Embryonic facial prominence (tissue), 1 donor: ENCODE results near the gene B4GALNT4.
"Not testable (repeated sequence)": the region's sequence is repeated elsewhere in the genome, so short reads cannot be mapped to it uniquely, and the experiment has no call there.

ENCODE experiments used
- DNase-seq: peaks from one replicate; pipeline ENCODE4 v3.0.0-alpha.2; 2016; ENCODE audit errors: extremely low spot score

B4GALNT4 gene

DNA sequence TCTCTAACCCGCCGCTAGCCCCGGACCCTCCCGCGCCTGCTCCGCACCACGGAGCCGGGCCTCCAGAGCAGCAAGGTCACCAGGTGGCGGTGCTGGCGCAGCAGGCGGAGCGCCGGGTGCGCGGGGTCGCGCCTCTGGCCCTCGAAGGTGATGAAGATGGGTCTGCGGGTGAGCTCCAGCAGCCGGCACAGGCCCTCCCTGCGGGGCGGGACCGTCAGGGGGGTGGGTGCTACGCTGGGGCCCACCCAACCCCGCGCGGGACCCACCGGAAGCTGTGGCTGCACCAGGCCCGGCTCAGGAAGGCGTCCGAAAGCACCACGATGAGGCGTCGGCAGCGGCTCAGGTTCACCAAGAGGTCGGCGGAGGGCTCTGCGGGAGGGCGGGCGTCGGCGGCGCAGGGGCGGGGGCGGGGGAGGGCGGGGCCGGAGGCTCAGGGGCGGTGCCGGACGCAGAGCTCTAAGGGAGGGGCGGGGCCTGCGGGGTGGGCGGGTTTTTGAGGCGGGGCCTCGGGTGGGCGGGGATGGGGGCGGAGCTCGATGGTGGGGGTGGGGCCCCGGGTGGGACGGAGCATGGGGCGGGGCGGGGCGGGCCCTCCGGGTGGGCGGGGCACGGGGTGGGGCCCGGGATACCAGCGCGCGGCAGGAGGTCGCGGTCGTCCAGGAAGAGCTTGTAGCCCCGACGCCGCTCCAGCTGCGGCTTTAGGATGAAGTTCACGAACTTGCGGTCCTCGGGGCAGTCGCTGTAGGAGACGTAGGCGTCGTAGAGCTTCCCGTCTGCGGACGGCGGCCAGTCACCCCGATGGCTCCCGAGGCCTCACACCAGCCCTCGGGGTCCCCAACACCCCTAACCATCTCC, 37.7 kb downstream of the B4GALNT4 start:
- peak; percentile 48 for DNase-seq

DNA sequence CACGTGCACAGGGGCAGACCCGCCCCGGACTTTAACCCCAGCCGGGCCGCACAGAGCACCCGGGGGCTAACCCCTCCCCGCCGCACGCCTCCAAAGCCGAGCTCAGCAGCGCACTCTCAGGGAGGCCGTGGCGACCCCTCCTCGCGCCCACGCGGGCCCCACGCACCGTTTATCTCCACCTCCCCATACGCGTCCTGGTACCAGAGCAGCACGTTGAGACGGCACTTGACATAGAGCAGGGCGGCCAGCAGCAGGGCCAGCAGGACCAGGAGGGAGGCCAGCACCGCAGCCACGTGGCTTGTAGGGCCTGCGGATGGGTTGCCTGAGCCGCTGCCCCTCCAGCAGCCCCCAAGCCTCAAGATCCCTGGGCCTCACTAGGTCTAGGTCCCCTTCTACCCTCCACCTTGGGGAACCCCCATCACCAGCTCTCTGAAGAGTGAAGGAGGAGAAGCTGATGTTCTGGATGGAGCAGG, 38.4 kb downstream of the B4GALNT4 start:
- DNase-seq = no peak

DNA sequence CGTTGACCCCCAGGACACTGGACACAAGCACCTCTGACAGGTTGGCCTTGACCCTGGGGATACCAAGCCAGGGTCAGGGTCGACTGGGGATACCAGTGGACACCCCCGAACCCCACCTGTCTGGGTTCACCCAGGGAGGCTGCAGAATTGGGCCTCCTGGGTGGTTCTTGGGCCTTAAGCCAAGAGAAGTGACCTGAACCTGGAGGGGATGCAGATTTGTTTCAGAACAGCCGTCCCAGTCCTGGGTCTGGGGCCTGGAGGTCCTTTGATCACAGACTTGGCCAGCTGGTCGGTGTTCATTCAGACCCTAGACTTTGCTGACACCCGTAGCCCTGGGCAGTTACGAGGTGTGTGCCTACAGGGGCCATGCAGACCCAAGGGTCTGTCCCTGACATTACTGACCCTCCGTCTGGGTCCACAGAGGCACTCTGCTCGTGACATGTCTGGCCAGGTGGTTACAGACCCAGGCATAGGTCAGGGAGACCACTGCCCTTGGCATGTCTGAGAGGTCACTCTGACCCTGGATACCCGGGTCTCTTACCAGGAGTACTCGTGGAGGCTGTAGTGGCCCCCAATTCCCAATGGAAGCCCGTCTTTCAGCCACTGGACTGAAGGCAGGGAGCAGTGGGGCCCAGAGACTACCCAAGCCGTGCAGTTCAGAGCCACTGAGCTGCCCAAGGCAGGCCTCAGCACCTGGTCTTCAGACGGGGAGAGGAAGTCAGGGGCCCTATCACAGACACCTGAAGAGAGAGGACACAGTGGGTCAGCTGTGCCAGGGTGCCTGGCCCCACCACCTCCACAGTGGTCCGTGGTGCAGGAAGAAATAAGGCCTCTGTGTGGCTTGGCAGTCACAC, 39.1 kb downstream of the B4GALNT4 start:
- DNase-seq = no peak

DNA sequence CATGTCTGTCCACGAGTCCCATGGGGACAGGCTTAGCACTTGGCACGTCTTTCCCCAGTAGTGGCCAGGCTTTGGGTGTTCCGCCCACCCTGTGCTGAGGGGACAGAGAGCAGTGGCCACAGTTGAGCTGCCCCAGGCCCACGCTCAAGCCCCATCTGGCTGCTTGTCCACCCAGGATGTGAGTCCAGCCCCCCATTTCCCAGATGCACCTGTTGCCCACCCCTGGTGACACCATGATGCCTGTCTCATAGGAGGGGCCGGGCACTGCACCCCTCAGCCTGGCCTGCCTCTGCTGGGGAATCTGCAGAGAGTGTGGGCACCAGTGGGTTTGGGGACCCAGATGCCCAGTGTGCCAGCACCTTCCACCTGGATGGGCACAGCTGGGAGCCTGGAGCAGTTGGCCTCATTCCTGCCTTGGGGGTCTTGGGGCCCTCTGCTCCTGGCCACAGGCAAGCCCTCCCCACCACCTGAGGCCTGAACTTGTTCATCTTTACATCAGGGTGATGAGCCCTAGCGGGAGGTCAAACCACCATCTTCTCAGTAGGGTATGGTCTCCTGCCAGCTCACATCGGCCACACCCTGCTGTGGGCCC, 39.8 kb downstream of the B4GALNT4 start:
- DNase-seq = no peak

DNA sequence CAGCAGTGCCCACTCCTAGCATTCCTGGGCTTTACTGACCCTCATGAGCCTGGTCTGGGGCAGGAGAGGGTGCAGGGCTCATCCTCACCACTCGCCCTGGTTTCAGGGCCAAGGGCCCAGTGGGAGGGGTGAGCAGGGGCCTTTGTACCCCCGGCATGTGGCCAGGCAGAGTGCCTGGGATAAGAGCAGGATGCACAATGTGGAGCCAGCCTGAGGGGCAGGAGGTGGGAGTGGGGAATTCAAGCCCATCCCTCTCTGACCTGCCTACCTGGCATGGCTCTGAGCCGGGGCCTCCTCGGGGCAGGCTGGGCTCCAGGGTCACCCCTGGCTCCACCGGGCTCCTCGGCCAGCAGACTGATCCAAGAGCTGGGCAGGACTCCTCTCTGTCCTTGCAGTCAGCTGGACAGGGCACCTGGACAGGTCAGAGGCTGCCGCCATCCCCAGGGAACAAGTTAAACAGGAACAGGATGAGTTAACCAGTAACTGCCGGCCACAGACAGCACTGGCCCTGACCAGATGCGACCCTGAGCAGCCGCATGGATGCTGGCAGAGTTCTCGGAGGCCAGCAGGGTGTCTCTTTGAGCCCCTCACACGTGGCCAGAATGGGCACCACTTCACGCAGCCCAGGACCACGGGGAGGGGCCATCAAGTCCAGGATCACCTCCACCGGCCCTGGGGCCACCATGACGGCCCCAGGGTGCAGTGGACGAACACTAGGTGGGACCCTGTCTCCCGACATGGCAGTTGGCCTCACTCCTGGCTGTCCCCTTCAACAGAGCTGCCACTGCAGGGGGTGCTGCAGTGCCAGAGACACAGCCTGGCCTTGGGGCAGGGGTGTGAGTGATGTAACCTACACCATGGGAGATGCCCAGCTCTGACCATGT, 40.5 kb downstream of the B4GALNT4 start:
- no peak for DNase-seq

DNA sequence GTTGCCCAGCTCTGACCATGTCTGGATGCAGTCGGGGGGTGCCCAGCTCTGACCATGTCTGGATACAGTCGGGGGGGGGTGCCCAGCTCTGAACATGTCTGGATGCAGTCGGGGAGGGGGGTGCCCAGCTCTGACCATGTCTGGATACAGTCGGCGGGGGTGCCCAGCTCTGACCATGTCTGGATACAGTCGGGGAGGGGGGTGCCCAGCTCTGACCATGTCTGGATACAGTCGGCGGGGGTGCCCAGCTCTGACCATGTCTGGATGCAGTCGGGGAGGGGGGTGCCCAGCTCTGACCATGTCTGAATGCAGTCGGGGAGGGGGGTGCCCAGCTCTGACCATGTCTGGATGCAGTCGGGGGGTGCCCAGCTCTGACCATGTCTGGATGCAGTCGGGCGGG, 41.4 kb downstream of the B4GALNT4 start:
- DNase-seq = not testable (repeated sequence)

DNA sequence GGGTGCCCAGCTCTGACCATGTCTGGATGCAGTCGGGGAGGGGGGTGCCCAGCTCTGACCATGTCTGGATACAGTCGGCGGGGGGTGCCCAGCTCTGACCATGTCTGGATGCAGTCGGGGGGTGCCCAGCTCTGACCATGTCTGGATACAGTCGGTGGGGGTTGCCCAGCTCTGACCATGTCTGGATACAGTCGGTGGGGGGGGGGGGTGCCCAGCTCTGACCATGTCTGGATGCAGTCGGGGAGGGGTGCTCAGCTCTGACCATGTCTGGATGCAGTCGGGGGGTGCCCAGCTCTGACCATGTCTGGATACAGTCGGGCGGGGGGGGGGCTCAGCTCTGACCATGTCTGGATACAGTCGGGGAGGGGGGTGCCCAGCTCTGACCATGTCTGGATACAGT, 42.2 kb downstream of the B4GALNT4 start:
- DNase-seq = not testable (repeated sequence)

DNA sequence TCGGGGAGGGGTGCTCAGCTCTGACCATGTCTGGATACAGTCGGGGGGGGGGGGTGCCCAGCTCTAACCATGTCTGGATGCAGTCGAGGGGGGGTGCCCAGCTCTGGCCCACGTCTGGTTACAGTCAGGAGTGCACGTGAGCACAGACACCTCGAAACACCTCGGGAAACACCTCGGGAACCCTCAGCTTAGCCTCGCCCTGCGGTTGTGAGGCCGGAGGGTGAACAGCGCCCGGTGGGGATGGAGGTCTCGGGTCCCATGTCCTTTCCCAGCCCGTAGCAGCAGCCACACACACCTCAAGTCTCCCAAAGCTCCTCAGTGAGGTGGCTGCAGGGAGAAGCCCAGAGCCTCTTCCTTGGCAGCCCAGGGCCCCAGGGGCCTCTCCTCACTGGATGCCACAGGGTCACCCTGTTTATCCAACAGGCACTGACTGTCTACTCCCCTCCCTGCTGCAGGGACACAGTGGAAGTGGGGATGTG, 43.4 kb downstream of the B4GALNT4 start:
- DNase-seq = no peak

DNA sequence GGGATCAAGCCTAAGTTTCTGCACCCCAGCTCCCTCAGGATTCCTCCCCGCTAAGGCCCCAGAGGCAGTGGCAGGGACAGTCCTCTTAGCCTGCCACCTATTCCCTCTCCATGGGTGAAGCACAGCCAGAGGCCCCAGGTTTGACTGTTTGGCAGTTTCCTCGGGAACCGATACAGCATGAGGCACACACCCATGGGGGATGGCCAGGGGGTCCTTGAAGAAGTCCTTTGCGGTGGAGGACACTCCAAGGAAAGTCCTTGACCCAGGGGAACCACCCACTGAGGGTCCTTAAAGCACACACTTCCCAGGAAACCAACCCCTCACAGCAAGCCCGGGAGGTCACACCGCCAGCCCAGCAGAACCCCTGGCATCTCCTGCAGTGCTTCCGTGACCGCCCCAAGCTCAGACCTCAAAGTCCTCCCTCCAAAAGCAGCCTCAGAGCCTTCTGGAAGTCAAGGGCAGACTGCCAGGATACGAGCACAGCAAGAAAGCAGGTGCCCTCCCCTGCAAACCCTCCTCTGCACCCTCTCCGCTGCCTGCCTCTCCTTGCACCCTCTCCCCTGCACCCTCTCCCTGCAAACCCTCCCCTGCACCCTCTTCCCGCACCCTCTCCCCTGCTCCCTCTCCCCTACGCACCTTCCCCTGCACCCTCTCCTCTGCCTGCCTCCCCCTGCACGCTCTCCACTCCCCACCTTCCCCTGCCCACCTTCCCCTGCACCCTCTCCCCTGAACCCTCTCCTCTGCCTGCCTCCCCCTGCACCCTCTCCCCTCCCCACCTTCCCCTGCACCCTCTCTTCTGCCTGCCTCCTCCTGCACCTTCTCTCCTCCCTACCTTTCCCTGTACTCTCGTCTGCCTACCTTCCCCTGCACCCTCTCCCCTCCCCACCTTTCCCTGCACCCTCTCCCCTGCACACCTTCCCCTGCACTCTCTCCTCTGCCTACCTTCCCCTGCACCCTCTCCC, 44.1 kb downstream of the B4GALNT4 start:
- DNase-seq = no peak

DNA sequence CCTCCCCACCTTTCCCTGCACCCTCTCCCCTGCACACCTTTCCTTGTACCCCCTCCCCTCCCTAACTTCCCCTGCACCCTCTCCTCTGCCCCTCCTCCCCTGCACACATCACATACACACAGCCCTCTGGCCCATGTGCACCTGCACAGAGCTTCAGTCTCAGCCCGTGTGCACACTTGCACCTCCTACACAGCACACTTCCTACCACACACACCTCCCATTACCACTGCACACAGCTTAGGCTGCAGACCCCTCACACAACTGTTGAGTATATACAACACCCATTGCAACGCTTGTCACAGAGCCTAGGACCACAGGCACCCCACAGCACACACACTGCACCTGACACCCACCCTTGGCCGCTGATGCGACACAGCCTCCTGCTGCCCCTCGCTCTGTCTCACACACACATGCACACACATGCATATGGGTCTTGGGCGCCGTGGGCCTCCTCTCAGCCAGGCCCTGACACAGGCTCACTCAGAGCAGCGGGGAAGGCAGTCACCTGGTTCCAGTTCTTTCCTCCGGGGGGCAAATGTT, 45.1 kb downstream of the B4GALNT4 start:
- DNase-seq = no peak

DNA sequence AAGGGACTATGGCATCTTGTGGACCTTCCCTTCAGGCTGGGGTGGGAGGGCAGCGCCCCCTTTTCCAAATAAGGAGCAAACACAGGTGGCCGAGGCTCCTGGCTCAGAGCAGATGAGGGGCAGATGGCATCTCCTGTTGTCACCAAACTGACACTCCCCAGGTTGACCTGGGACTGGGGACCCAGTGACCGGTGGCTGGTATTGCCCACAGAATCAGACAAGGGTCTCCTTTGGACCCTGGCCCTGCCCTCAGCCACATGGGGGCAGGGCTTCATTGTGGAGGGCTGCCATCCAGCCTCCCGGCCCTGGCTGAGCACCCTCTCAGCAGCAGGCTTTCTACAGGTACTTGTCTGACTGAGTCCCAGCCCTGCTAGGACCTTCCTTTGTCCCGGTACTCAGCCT, 46.3 kb downstream of the B4GALNT4 start:
- DNase-seq = no peak

DNA sequence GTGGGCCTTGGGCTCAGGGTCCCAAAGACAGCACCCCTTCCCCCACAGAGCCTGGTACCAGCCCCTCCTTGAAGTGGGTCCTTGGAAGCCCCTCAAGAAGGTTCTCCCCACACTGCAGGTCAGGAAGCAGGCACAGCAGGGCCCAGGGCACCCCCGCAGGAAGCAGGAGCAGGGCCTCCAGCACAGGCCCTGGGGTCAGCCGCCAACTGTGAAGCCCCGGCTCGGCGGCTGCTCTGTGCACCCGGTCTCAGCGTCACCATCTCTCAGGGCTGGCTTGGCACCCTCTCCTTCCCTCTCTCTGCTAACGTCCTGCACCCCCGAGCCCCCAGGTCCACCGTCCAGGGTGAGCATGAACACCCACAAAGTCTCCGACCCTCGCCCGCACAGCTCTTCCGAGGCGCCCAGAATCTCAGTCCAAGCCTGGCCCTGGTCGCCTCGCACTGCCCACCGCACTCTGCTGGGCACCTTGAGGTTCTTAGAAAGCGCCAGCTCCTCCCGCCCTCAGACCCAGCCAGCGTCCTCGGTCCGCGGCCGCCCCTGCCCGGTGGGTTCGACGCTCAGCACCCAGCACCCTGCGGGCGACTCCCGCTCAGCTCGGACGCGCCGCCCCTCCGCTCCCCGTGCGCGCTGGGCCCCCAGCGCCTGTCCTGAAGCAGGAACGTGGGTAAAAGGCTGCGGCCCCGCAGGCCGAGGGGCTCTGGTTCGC, 46.9 kb downstream of the B4GALNT4 start:
- DNase-seq = no peak

DNA sequence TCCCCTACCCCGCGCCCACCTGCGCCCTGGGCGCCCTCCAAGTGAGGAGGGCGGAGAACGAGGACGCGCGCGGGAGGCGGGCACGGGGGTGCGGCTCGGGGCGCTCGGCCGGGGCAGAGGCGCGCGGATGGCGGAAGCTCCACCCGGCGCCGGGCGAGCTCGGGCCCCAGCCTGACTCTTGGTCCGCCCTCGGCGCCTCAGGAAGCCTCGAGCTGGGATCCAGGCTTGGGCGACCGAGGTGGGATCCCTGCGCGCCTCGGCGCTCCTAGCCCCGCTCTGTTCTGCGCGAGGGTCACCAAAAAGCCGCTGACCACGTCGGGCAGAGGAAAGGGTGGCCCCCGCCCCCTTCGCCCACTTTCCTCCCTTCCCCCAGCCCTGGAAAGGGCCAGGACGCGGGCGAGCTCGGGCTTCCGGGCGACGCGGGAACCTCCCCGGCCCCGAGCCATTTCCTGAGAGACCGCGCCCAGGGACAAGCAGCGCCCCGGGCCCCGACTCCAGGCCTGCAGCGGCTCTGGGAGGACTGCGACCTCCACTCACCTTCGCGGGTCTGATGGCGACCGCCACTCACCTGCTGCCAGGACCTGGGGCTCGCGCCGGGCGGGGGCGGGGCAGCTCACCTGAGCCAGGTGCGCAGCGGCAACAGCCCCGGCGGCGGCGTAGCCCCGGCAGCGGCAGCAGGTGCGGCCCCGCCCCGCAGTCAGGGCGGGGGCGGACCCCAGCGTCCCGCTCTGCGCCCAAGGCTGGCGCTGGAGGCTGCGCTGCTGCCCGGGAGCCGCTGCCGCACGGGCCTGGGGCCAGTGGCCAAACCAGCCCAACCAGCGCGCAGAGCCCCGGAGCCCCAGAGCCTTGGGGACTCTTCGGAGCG, 47.7 kb downstream of the B4GALNT4 start:
- no peak for DNase-seq

DNA sequence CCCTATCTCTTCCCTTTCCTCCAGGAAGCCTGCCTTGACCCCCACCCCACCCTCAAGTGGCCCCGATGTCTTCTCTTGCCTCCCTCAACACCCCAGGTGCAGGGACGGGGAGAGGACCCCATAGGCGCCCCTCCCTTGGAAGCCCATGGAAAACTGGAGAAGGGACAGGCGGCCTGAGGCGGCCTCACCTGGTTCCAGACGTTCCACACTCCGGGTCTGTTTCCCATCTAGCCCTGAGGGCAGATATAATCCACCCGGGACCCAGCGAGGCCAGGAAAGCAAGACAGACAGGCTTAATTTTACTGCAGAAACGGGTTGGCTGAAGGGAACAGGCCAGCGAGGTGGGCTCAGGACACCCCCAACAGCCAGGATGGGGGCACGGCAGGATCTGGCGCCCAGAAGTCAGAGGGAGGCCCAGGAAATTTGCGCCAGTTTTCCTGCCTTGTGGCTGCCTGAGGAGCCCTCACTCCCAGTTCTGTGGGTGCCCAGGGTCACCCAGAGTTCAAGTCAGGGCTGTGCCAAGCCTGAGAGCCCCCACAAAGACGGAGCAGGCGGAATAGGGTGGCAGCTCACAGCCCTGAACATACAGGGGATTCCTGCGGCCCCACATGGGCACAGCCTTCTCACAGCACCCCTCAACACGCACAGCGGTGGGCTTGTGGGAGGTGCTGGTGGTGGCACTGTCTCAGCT, 48.5 kb downstream of the B4GALNT4 start:
- no peak for DNase-seq

DNA sequence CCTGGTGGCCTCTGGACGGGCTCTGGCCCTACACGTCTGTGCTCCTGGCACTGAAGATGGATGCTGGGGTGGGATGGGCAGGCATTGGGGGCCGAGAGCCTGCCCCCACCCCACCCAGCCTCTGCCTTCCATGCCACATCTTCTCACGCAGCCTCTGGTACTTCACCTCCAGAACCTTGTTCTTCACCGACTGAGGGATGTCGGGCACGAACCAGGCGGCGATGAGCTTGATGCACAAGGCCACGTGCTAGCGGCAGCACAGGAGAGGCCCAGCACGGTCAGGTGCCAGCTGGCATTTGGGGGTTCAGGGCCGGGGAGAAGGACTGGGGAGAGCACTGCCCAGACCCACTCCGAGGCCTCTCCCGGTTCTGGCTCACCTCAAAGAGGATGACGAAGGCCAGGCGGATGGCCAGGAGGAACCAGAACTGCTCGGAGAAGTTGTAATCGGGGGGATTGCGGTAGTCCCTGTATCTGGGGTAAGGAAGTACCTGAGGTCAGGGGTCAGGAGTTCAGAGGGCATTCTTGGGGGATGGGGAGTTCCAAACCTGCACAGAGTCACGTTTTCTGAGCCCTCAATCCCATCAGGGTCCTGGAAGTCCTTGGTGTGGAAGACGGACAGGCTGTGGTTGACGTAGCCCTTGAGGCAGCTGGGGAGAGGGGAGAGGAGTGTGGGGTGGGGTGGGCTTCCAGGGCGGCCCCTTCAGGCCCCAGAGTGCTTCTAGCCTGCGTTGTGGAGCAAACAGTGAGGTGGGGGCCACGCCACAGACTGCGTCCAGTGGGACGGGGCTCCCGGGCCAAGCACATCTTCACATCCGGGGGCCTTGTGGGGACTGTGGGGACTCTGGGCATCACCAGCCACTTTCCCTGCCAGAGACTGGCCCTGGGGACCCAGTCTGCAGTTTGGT, 49.3 kb downstream of the B4GALNT4 start:
- no peak for DNase-seq

DNA sequence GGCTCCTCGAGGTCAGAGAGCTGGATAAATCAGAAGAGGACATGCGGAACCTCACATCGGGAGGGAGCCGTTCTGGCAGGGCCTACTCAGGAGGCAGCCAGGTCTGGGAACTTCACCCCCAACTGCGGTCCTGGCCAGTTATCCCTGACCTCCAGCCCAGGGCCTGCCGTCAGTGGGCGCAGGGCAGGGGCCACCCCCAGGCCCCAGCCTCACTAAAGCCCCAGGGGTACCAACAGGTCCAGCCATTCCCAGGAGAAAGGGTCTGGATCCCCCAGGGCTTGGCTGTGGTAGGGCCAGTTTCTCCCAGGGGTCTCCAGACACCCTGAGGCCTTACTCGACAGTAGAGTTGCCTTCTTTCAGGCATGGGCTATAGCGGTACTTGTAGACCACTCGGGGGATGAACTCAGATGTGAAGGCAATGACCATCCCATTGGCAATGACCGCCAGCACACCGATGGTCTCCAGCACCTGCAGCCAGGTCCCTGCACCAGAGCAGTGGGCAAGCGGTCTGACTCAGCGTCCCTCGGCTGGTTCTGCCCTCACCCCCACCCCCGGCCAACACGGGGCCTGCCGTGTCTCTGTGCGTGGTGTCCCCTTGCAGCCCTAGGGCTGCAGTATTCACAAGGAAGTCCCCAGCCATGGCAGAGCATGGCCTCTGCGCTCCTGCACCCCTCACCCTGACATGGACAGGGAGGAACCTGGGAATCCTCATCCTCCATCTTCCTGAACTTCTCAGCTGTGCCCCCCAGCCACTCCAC, 50.1 kb downstream of the B4GALNT4 start:
- no peak for DNase-seq
